HG03520 (cell line): ENCODE measurements around the gene ZDBF2.
"Not testable (repeated sequence)": the region's sequence is repeated elsewhere in the genome, so short reads cannot be mapped to it uniquely, and the experiment has no call there.

Source experiments
- ATAC-seq: cut with Tn5 transposase; IDR thresholded peaks from one replicate; pipeline ENCODE4 v1.9.1; 2021; ENCODE audit warnings: mild to moderate bottlenecking, moderate library complexity; ENCODE audit not compliant: unreplicated experiment

ZDBF2 gene

DNA sequence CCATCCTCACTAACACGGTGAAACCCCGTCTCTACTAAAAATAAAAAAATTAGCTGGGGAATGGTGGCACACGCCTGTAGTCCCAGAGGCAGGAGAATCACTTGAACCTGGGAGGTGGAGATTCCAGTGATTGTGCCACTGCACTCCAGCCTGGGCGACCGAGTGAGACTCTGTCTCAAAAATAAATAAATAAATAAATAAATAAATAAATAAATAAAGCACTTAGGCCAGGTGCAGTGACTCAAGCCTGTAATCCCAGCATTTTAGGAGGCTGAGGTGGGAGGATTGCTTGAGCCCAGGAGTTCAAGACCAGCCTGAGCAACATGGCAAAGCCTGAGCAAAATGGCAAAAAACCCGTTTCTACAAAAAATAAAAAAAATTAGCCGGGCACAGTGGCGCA, 15.8 kb upstream of the ZDBF2 start:
- not testable (repeated sequence) for ATAC-seq

DNA sequence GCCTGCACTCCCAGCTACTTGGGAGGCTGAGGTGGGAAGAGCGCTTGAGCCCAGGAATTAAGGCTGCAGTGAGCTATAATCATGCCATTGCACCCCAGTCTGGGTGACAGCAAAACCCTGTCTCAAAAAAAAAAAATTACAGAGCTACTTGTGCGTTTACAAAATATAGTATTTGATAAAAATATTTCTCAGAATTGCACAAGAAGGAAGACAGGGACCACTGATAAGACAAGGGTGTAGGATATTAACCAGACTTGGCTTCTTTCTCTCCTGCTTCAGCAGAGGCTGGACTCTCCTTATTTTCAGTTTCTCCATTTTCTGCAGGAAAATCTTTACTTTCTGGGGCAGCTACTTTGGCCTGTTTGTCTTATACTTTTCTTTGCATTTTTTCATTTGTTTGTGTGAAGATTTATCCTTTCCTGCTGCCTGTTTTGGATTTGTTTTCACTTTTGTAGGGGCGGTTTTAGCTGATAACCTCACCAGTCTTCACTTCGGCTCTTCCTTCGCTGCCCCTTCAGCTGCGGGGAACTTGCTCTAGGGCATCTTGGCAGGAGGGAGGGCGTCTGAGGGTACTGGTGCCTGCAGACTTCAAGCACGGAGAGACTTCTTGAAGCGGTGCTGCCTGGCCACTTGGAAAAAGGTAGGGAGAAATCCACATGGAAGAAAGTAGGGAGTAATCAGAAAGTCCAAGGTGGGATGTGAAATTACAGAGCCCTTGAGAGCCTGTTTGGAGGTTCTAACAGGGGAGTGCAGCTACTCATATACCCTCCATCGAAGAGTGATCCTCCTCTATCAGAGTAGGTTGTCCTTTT, 14.9 kb upstream of the ZDBF2 start:
- no peak for ATAC-seq

DNA sequence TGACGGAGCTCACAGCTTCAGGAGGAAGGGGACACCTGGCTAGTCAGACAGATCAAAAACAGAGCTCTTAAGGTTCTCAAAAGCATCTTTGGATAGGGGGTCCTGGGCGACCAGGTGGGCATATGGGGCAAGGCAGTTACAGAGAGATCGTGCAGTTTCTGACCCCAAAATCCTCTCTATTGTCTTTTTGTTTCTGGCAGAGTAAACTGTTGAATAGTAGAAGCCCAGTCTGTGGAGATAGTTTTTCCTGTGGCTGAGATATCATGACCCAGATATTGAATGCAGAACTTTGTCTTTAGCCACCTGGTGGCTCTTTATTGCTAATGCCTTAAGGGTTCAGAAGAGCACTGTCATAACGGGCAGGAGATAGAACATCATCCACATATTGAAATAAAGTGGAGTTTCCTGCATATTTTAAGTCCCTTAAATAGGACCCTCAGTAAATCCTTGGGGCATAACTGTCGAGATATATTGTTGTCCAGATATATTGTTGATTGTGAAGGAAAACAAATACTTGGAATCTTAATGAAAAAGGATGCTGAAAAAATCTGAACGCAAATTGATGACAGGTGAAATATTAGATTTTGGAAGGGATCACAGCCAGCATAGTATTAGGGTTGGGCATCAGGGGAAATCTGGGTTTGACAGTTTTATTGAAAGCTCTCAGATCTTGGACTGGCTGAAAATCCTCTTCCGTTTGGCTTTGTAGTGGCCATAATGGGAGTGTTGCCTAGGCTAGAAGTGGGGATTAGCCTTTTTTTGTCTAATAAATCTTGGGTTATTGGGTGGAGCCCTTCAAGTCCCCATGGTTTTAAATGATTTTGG, 14.1 kb upstream of the ZDBF2 start:
- ATAC-seq = peak; percentile 78

DNA sequence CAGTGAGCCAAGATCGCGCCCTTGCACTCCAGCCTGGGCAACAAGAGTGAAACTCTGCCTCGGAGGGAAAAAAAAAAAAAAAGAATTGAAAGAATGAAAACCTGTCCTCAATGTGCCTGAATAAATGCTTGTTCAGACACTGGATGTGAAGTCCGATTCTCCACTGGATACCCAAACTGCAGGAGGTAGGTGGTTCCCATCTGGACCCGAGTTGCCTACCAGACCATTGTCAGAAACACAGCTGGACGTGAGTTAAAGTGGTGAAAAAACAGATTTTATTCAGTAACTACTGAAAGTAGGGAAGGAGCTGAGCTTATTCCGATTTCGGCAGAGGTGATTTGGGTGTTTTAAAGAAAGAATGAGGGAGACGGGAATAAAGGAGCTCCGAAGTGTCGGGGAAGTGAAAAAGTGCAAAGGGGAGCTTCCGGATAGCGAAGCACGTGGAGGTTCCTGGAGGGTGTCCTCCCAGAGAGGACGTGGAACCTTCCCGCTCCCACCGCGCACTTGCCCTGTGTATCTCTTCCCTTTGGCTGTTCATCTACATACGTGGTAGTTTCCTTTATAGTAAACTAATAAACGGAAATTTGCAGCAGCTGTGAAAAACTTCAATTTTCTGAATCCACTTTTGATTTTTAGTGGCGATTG, 10.4 kb upstream of the ZDBF2 start:
- no peak for ATAC-seq

DNA sequence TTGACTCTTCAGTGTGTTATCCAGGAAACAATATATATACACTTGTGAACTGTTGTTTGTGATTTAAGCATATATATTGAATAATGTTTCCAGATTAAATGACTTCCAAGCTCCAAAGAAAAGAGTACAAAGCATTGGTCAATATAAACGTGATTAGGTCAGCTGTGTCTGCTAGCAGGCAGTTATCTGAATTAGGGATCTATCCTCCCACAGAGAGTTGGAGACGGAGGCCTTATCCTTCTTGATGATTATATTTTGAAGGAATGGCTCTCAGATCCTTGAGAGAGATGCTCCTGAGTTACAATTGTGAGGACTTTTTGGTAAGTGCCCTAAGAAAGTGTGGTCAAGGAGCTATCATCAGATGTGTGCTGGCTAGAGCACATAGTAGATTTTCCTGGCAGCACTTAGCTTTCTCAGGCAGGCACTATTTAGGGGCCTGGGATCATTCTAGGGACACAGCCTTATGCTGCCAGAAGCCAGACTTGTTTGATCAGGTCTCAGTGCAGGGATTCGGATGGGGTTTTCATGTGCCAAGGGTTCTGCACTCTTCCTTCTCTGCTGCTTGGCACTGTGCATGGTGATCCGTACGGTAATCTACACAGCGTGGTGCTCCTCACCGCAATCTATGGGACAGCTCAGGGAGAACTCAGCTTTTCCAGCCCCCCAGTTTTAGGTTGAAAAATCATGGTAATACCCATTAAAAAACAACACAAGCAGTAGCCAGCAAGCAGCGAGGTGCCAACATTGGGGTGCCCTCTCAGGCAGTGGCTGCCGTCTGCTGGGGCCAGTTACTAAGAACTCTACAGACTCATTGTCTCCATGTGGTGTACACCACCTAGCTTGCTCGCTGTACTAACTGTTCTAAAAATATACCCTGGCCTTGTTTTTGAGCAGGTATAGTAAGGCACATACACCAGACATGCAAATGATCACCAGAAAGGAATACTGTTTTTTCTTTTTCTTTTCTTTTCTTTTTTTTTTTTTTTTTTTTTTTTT, 8.0 kb upstream of the ZDBF2 start:
- ATAC-seq = no peak

DNA sequence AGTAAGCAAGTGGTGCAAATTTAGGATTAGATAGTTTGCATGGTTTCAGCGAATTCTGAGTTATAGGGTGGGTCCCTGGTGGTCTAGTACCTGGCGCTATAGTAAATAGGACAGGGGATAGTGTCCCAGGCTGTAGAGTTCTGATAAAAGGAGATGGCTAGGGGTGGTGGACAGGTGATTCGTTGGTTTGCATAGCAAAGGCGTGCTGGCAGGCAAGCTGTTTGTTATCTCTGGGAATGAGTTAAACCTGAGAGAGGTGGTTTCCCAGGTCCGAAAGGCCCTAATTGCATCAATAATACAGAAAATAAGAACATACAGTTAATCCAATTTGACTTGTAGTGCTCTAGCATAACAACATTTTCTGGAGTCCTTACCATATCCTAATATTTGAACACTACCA, 6.9 kb upstream of the ZDBF2 start:
- ATAC-seq = no peak

DNA sequence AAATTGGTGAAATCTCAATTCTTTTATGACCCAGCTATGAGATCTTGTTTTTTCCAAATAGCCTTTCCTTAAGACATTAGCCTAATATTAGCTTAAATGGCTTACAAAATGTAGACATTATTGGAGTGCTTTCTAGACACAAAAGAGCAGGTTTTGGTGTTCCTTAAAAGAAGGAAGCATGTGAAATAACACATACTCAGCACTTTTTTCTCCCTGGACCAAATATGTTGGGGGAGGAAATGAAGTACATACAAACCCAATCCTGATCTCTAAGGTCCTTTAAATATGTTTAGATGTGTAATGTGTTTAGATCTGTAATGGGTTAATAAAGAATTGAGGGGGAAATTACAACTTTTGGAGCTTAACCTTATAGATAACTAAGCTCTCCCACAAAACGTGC, 3.4 kb upstream of the ZDBF2 start:
- ATAC-seq = no peak

DNA sequence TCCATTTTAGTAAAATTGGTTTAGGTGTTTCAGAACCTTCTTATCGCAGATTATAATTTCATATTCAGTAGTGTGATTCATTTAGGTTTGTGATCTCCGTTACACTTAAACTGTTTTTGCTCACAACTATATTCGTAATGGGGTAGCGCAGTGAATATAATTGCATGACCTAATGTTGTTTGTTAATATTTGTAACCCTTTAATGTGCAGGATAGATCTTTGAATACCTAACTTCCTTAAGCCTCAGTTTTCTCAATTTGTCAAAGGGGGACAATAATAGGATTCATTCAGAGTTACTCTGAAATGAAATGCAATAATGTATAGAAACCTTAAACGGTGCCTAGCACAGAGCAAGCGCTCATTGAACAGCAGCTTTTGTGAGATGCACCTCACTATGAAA, 558 bp upstream of the ZDBF2 start:
- ATAC-seq = no peak

DNA sequence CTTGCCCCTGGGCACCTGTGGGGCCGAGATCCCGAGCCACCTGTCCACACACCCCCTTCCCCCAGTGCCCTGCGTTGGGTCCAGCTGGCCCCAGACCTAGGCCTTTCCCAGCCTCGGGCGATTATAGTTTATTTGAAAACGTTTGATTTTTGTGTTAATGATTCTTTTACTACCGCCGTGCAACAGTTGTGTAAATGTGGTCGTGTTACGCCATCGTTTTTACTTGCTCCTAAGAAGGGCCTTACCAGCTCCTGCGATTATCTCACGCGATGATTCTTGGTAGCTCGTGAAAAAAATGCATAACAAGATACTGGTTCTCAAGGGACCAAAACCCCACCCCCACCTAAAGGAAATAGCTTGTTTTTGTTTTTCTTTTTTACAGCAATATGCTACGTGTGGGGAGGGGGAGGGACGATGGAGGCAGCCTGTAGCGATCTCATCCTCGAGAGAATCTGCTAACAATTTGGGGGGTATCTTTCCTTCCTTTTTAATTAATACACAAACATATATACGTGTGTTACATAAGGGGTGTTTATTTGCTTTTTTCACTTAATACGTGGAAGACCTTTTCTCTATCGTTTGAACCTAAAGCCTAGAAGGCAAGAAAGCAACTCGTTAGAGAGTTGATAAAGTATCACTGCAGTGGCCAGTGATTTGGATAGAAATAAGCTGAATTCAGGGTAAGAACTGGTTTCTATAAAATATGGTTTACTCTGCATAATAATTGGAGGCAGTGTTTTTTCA, 1.0 kb downstream of the ZDBF2 start:
- ATAC-seq = peak; percentile 30

DNA sequence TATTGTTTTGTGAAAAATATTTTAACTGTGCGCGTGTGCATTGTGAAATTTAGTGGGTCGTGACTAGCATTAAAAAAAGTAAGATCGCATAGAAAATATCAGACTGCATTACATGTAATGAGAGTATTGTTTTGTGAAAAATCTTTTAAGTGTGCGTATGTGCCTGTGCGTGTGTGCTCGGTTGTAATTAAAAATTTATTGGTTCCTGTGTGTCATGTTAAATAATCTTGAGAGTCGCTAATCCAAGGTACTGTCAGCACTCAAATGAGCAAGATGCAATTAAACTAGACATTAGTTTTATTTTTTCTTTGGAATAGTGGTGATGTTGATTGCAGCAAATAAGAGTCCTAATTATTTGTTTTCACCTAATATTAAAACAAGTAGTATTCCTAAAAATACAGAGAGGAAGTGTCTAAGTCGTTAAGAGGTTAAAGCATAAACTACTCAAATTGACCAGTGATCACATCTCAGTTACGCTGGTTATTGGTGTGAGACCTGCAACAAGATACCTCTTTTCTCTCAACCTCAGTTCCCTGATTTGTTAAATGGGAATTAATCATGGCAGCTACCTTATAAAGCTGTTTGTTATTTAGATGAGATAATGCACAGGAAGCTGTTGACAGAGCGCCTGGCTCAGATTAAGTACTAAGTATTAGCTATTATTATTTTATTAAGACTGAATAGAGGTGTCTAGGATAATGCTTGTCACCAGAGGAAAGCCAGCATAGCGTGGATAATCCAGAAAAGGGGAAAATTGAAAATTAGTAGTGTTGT, 1.9 kb downstream of the ZDBF2 start:
- ATAC-seq = no peak

DNA sequence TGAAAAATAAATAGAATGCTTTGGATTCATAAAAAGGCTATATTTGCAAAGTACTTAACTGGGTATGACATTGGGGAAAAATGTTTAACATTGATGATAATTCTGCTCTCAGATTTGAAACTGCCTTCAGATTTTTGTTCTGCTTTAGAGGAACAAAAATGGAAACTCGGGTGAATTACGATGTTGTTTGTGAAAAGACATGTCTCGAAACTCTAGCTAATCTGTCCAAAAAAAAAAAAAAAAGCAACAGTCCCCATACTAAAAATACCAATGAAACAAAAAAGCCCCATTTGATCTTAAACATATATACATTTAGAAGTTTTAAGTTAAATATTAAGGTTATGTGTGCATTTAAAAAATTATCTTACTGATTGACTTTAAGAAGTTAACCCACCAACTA, 3.0 kb downstream of the ZDBF2 start:
- no peak for ATAC-seq

DNA sequence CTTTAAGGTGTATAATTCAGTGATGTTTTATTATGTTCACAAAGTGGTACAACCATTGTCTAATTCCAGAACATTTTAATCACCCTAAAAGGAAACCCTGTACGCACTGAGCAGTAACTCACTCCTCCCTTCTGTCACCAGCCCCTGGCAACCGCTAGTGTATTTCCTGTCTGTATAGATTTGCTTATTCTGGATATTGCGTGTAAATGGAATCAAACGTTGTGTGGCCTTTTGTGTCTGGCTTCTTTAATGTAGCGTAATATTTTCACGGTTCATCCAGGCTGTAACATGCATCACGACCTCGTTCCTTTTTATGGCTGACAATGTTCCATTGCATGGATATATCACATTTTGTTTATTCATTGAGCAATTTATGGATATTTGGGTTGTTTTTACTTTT, 8.3 kb downstream of the ZDBF2 start:
- no peak for ATAC-seq

DNA sequence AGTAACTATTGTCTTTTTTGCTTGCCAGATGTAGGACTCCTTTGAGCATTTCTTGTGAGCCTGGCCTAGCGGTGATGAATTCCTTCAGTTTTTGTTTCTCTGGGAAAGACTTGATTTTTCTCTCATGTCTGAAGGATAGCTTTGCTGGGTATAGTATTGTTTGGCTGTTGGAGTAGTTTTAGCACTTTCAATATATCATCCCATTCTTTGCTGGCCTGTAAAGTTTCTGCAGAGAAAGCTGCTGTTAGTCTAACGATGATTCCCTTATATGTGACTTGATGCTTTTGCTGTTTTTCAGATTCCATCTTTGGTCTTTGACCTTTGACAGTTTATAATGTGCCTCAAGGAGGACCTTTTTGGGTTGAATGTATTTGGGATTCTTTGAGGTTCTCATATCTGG, 12.7 kb downstream of the ZDBF2 start:
- no peak for ATAC-seq

DNA sequence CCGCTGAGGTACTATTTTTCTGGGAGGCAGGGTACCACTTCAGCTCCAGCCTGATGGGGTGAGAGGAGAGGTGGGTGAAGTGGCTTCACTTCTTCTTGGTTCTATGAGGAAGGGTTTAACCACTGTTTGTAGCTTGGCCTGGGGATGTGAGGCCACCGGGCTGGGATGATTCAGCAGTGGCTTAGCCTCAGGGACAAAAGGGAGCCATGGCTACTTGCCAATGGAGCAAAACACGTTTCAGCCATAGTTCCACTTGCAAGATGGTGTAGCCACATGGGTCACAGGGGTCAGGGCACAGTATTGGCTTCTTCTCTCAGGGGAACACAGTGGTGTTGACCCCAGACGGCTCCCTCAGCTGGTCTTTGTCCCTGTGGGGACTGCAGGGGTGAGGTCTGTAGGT, 14.9 kb downstream of the ZDBF2 start:
- ATAC-seq = no peak

DNA sequence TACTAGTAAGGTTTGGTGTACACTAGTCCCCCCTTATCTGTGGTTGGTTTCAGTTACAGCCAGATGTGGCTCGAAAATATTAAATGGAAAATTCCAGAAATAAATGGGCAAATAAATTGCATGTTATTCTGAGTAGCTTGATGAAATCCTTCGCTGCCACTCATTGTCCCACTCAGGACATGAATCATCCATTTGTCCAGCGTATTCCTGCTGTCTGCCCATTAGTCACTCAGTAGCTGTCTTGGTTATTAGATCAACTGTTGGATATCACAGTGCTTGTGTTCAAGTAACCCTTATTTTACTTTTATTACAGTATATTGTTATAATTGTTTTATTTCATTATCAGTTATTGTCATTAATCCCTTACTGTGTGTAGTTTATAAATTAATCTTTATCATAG, 21.7 kb downstream of the ZDBF2 start:
- no peak for ATAC-seq

DNA sequence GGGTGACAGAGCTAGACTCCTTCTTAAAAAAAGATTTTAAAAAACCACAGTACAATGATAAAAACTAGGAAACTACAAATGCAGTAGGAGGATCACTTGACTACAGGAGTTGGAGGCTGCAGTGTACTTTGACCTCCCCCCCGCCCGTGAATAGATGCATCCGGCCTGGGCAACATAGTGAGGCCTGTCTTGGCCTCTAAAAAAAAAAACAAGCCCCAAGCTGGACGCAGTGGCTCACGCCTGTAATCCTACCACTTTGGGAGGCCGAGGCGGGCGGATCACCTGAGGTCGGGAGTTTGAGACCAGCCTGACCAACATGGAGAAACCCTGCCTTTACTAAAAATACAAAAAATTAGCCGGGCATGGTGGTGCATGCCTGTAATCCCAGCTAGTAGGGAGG, 25.1 kb downstream of the ZDBF2 start:
- not testable (repeated sequence) for ATAC-seq

DNA sequence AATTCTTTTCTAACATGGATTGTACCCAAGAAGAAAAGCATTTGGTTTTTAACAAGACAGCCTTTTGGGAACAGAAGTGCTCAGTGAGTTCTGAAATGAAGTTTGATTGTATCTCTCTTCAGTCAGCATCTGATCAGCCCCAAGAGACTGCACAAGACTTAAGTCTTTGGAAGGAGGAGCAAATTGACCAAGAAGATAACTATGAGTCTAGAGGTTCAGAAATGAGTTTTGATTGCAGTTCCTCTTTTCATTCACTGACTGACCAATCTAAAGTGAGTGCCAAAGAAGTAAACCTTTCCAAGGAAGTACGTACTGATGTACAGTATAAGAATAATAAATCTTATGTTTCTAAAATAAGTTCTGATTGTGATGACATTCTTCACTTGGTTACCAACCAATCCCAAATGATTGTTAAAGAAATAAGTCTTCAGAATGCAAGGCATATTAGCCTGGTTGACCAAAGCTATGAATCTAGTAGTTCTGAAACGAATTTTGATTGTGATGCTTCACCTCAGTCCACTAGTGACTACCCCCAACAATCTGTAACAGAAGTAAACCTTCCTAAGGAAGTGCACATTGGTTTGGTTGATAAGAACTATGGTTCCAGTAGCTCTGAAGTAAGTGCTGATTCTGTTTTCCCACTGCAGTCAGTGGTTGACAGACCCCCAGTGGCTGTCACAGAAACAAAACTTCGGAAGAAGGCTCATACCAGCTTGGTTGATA, 31.2 kb downstream of the ZDBF2 start:
- no peak for ATAC-seq

DNA sequence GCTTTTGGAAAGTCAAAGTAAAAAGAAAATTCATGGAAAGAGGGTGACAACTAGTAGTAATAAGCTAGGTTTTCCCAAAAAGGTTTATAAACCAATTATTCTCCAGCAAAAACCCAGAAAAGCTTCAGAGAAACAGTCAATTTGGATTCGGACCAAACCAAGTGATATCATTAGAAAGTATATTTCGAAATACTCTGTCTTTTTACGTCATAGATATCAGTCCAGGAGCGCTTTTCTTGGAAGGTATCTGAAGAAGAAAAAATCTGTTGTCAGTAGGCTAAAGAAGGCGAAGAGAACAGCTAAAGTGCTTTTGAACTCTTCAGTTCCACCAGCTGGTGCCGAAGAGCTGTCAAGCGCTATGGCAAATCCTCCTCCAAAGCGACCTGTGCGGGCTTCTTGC, 36.6 kb downstream of the ZDBF2 start:
- ATAC-seq = no peak

DNA sequence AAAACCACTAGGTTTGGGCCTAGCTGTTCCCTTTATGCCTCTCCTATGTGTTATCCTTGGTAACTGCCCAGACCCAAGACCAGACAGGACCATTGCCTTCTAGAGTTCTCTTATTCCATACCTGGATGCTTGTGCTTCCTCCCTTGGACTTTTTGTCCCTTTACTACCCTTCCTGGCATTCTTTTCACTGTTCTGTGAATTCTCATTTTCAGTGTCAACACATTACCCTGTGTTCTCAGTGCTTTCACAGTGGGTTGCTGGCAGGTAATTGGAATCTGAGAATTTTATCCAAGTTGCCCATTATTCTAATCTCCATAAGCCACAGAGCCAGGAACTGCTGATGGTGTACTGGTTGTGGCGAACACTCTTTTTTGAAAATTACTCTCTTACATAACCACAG, 41.7 kb downstream of the ZDBF2 start:
- ATAC-seq = no peak
